ENCODE data around the gene SLA2.

DNA sequence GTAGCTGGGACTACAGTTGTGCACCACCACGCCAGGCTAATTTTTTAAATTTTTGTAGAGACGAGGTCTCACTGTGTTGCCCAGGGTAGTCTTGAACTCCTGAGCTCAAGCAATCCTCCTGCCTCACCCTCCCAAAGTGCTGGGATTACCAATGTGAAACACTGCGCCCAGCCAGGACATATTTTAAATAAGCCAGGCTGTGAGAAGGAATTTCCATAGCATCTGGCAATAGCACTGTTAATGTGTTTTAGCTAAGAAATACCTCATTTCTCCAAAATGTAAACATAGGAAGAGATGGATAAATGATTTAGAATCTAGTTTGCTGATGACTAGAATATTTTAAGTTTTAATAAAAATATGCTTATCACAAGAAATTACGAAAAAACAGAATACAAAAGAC is 27.0 kb upstream of the SLA2 start:
- TF ChIP-seq POLR2AphosphoS5 (IDR thresholded peaks at IDR 0.05; ENCODE audit: borderline replicate concordance, low read depth, low read length) (no peak), EZH2 (IDR thresholded peaks at IDR 0.05) (no peak)
